ENCODE measurements around the gene DOHH. TPM values are rescaled to one million over a fixed set of nuclear protein-coding genes. Genes with fewer than 3 reads are reported as not detected.

DOHH gene
- total and polyA plus RNA-seq, 9 of the 15 experiments (the other 6 are each of a cell fraction or from before 2014, with no cell fraction given), result 0.14 to 47.2 (median 5.1) TPM

GRCh38 chr19:3479177-3479833 is 21.2 kb downstream of the DOHH start (continued):
- no peak for TF ChIP-seq TARDBP (IDR thresholded peaks at IDR 0.05)
- no peak for TF ChIP-seq KLF16 (IDR thresholded peaks at IDR 0.05)
- no peak for TF ChIP-seq POLR2AphosphoS2 (IDR thresholded peaks at IDR 0.05; ENCODE audit: low read length)
- TF ChIP-seq KLF6 (CRISPR knock-in tag; IDR thresholded peaks at IDR 0.05; ENCODE audit: borderline replicate concordance), result no peak
- TF ChIP-seq ZBTB7A (IDR thresholded peaks at IDR 0.05; ENCODE audit: borderline replicate concordance, control insufficient read depth, low read depth, low read length), result peak; percentile 36; the same call in 1 of the 2 replicates
- 0 out of 4 replicates have a peak, but pooled peaks of 1 of the 2 experiments have one; percentile 20 for TF ChIP-seq NRF1 (conservative IDR thresholded peaks at IDR 0.05 in 1 of 2, IDR thresholded peaks at IDR 0.05 in 1 of 2)
- TF ChIP-seq HLTF (IDR thresholded peaks at IDR 0.05), result 0 out of 2 replicates have a peak, but pooled peaks have one; percentile 48
- no peak for TF ChIP-seq GMEB1 (CRISPR knock-in tag; IDR thresholded peaks at IDR 0.05)
- TF ChIP-seq, protein P1, sequence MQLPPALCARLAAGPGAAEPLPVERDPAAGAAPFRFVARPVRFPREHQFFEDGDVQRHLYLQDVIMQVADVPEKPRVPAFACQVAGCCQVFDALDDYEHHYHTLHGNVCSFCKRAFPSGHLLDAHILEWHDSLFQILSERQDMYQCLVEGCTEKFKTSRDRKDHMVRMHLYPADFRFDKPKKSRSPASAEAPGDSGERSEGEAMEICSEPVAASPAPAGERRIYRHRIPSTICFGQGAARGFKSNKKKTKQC (CRISPR knock-in tag; IDR thresholded peaks at IDR 0.05), result no peak
- no peak for TF ChIP-seq IFI16 (CRISPR knock-in tag; IDR thresholded peaks at IDR 0.05)
- TF ChIP-seq USF2 (CRISPR knock-in tag; IDR thresholded peaks at IDR 0.05), result no peak
- TF ChIP-seq CREBBP (IDR thresholded peaks at IDR 0.05; ENCODE audit: low read depth, low read length), result no peak
- TF ChIP-seq TAF15 (IDR thresholded peaks at IDR 0.05; ENCODE audit: low read depth, low read length), result no peak
- no peak for TF ChIP-seq CXXC5 (CRISPR knock-in tag; IDR thresholded peaks at IDR 0.05)
- TF ChIP-seq GABPB1 (CRISPR knock-in tag; IDR thresholded peaks at IDR 0.05), result no peak
- TF ChIP-seq MTA3 (IDR thresholded peaks at IDR 0.05; ENCODE audit: borderline replicate concordance), result peak; percentile 96
- TF ChIP-seq ZNF583 (CRISPR knock-in tag; IDR thresholded peaks at IDR 0.05), result no peak
- TF ChIP-seq DACH1 (IDR thresholded peaks at IDR 0.05; ENCODE audit: partially characterized antibody), result no peak
- TF ChIP-seq BRD9 (IDR thresholded peaks at IDR 0.05; ENCODE audit: low read depth, partially characterized antibody), result no peak
- TF ChIP-seq ZNF140 (CRISPR knock-in tag; IDR thresholded peaks at IDR 0.05), result no peak
- no peak for TF ChIP-seq ZNF780A (CRISPR knock-in tag; IDR thresholded peaks at IDR 0.05)
- no peak for TF ChIP-seq BACH1 (tag; IDR thresholded peaks at IDR 0.05)
- no peak for TF ChIP-seq MYBL2 (IDR thresholded peaks at IDR 0.05; ENCODE audit: low read depth)
- TF ChIP-seq MYBL2 (CRISPR knock-in tag; IDR thresholded peaks at IDR 0.05; ENCODE audit: borderline replicate concordance), result no peak
- no peak; the same call in 1 of the 2 replicates for TF ChIP-seq TOE1 (IDR thresholded peaks at IDR 0.05; ENCODE audit: borderline replicate concordance)
- no peak for TF ChIP-seq TOE1 (CRISPR knock-in tag; IDR thresholded peaks at IDR 0.05; ENCODE audit: borderline replicate concordance, low read depth)
- peak; percentile 44; the same call in 1 of the 2 replicates for TF ChIP-seq SMARCA5 (IDR thresholded peaks at IDR 0.05)
